DMS53 treated with DMSO at 0.1 percent for 48 hours (cell line): ENCODE data around the gene CCER1.

Experiments used
- DNase-seq: peaks from one replicate; lab custom pipeline; 2025; ENCODE audit not compliant: unreplicated experiment; lab: John Stamatoyannopoulos, UW

The CCER1 gene

GRCh38 chr12:90969346-90969745 lies 14.4 kb upstream of the CCER1 start:
- DNase-seq, result no peak

GRCh38 chr12:90965204-90965603 lies 10.2 kb upstream of the CCER1 start:
- no peak for DNase-seq

GRCh38 chr12:90964616-90965015 lies 9.6 kb upstream of the CCER1 start:
- no peak for DNase-seq

- no peak for DNase-seq
Observed at GRCh38 chr12:90963946-90964345, 9.0 kb upstream of the CCER1 start.

GRCh38 chr12:90961154-90961553 lies 6.2 kb upstream of the CCER1 start:
- no peak for DNase-seq

- DNase-seq, result peak; percentile 79
Observed at GRCh38 chr12:90959538-90960139, 4.7 kb upstream of the CCER1 start.

- no peak for DNase-seq
Observed at GRCh38 chr12:90959032-90959431, 4.1 kb upstream of the CCER1 start.

- no peak for DNase-seq
Observed at GRCh38 chr12:90958347-90958746, 3.4 kb upstream of the CCER1 start.

GRCh38 chr12:90954428-90954827 lies 548 bp downstream of the CCER1 start:
- DNase-seq, result no peak

- DNase-seq, result no peak
Observed at GRCh38 chr12:90953956-90954421, 987 bp downstream of the CCER1 start.

- DNase-seq, result no peak
Observed at GRCh38 chr12:90951432-90952105, 3.4 kb downstream of the CCER1 start.

- no peak for DNase-seq
Observed at GRCh38 chr12:90947869-90948268, 7.1 kb downstream of the CCER1 start.

GRCh38 chr12:90945070-90945649 lies 9.8 kb downstream of the CCER1 start:
- DNase-seq, result peak; percentile 64

GRCh38 chr12:90943255-90943654 lies 11.7 kb downstream of the CCER1 start:
- no peak for DNase-seq

GRCh38 chr12:90940872-90941499 lies 14.0 kb downstream of the CCER1 start:
- peak; percentile 78 for DNase-seq

GRCh38 chr12:90939382-90939781 lies 15.6 kb downstream of the CCER1 start:
- DNase-seq, result no peak

- no peak for DNase-seq
Observed at GRCh38 chr12:90938451-90938850, 16.5 kb downstream of the CCER1 start.

GRCh38 chr12:90937651-90938050 lies 17.3 kb downstream of the CCER1 start:
- DNase-seq, result no peak

- DNase-seq, result peak; percentile 16
Observed at GRCh38 chr12:90936230-90937005, 18.6 kb downstream of the CCER1 start.

- DNase-seq, result no peak
Observed at GRCh38 chr12:90925562-90925961, 29.4 kb downstream of the CCER1 start.

GRCh38 chr12:90924406-90924805 lies 30.6 kb downstream of the CCER1 start:
- DNase-seq, result no peak
